ENCODE results near the gene PPP1R2. TPM values are rescaled to one million over a fixed set of nuclear protein-coding genes. Genes with fewer than 3 reads are reported as not detected.

Gene PPP1R2
- total and polyA plus RNA-seq, 2 donors (not counting 3 experiments of a cell fraction or from before 2014, with no cell fraction given), result 19.9 to 37.3 TPM

- no peaks in the 10 kb centered on the region for H3K79me2 ChIP-seq (ENCODE audit: control insufficient read depth, insufficient read depth, low read length)
- no TSS peak for BruUV-seq (replicated peaks)
- H3K9me1 ChIP-seq (replicated peaks; ENCODE audit: control insufficient read depth, extremely low read depth, insufficient read depth, low read length), result no peaks in the 10 kb centered on the region
- H3K27me3 ChIP-seq (ENCODE audit: control insufficient read depth in 2 of 2, insufficient read depth in 2 of 2, low read length in 2 of 2), result peaks cover 3 to 9% of the 10 kb centered on the region in 2 experiments
- no peak overlapping the region for H3K27ac ChIP-seq (ENCODE audit: insufficient read depth, low read depth, low read length)
- dilution Hi-C loops (cut with MboI; ENCODE audit: extremely low pct_ligation_motif_present, low sequenced_read_pairs), result no loop called here
- ChIA-PET POLR2A (no interaction called here), CTCF (interaction anchor here (1.5 kb wide), 1 partner anchor 12 kb away, joined by 4 read pairs; no protein-coding TSS in a partner anchor)
- FAIRE-seq (no peak), DNase-seq (ENCODE audit: low read depth, low spot score) (no peak)
- no peaks in the 10 kb centered on the region for H3K9me3 ChIP-seq (replicated peaks; ENCODE audit: control insufficient read depth, insufficient read depth, low read length)
- H3K4me3 ChIP-seq (replicated peaks in 1 of 3; ENCODE audit: insufficient read depth in 1 of 3, low read depth in 1 of 3, low read length in 3 of 3), result no peak overlapping the region
- TF ChIP-seq POLR2AphosphoS5 (IDR thresholded peaks at IDR 0.05; ENCODE audit: insufficient read depth, low read depth, low read length), result no peak
- TF ChIP-seq MAX (IDR thresholded peaks at IDR 0.05; ENCODE audit: insufficient read depth, insufficient read length), result no peak
- TF ChIP-seq GATA2 (IDR thresholded peaks at IDR 0.05; ENCODE audit: insufficient read depth, insufficient read length, low read depth, low read length), result no peak
- no peak for TF ChIP-seq POLR2A (IDR thresholded peaks at IDR 0.05; ENCODE audit: low read depth, low read length)
- TF ChIP-seq JUN (IDR thresholded peaks at IDR 0.05; ENCODE audit: borderline replicate concordance, insufficient read depth, insufficient read length, low read depth), result no peak
- TF ChIP-seq FOS (IDR thresholded peaks at IDR 0.05; ENCODE audit: borderline replicate concordance, insufficient read depth, low read length), result no peak
- no peaks in the 10 kb centered on the region for H4K20me1 ChIP-seq (replicated peaks; ENCODE audit: control insufficient read depth, extremely low read depth, insufficient read depth, low read length)
- H3K9ac ChIP-seq (replicated peaks; ENCODE audit: extremely low read depth, insufficient read depth, low read length), result no peak overlapping the region
- no peaks in the 10 kb centered on the region for H3K4me1 ChIP-seq (ENCODE audit: control insufficient read depth, extremely low read depth, insufficient read depth, low read length)
- H3K36me3 ChIP-seq (ENCODE audit: control insufficient read depth in 2 of 2, extremely low read depth in 1 of 2, insufficient read depth in 2 of 2, low read length in 2 of 2), result no peaks in the 10 kb centered on the region
- intact Hi-C loops (cut with micrococcal nuclease), result no loop called here
- no peak overlapping the region for H3K4me2 ChIP-seq (ENCODE audit: insufficient read depth, low read length)
- H2AFZ ChIP-seq (ENCODE audit: low read depth, low read length), result no peak overlapping the region
These were observed 23.7 kb upstream of the PPP1R2 start for GRCh38 chr3:195566797-195567196.

GRCh38 chr3:195565716-195566115 is 22.6 kb upstream of the PPP1R2 start:
- no peak for DNase-seq (ENCODE audit: low read depth, low spot score)
- ChIA-PET CTCF (no interaction called here), POLR2A (no interaction called here)
- Histone ChIP-seq H2AFZ (ENCODE audit: low read depth, low read length) (no peak overlapping the region), H3K36me3 (ENCODE audit: control insufficient read depth in 2 of 2, extremely low read depth in 1 of 2, insufficient read depth in 2 of 2, low read length in 2 of 2) (no peaks in the 10 kb centered on the region), H4K20me1 (replicated peaks; ENCODE audit: control insufficient read depth, extremely low read depth, insufficient read depth, low read length) (no peaks in the 10 kb centered on the region), H3K27me3 (ENCODE audit: control insufficient read depth in 2 of 2, insufficient read depth in 2 of 2, low read length in 2 of 2) (peaks cover 0 to 9% of the 10 kb centered on the region in 2 experiments), H3K79me2 (ENCODE audit: control insufficient read depth, insufficient read depth, low read length) (no peaks in the 10 kb centered on the region), H3K4me3 (replicated peaks in 1 of 3; ENCODE audit: insufficient read depth in 1 of 3, low read depth in 1 of 3, low read length in 3 of 3) (no peak overlapping the region), H3K4me2 (ENCODE audit: insufficient read depth, low read length) (no peak overlapping the region), H3K9me3 (replicated peaks; ENCODE audit: control insufficient read depth, insufficient read depth, low read length) (no peaks in the 10 kb centered on the region), H3K9me1 (replicated peaks; ENCODE audit: control insufficient read depth, extremely low read depth, insufficient read depth, low read length) (no peaks in the 10 kb centered on the region), H3K9ac (replicated peaks; ENCODE audit: extremely low read depth, insufficient read depth, low read length) (no peak overlapping the region), H3K4me1 (ENCODE audit: control insufficient read depth, extremely low read depth, insufficient read depth, low read length) (no peaks in the 10 kb centered on the region), H3K27ac (ENCODE audit: insufficient read depth, low read depth, low read length) (no peak overlapping the region)
- dilution Hi-C loops (cut with MboI; ENCODE audit: extremely low pct_ligation_motif_present, low sequenced_read_pairs), result no loop called here
- BruUV-seq (replicated peaks), result no TSS peak
- intact Hi-C loops (cut with micrococcal nuclease), result no loop called here
- TF ChIP-seq CTCF (IDR thresholded peaks at IDR 0.05; ENCODE audit: extremely low read depth in 1 of 2, insufficient read depth in 1 of 2, low read depth in 1 of 2, low read length in 2 of 2), result no peak
- TF ChIP-seq MYC (IDR thresholded peaks at IDR 0.05; ENCODE audit: low read depth, low read length), result no peak
- no peak for TF ChIP-seq JUN (IDR thresholded peaks at IDR 0.05; ENCODE audit: borderline replicate concordance, insufficient read depth, insufficient read length, low read depth)
- TF ChIP-seq FOS (IDR thresholded peaks at IDR 0.05; ENCODE audit: borderline replicate concordance, insufficient read depth, low read length), result no peak
- no peak for TF ChIP-seq GATA2 (IDR thresholded peaks at IDR 0.05; ENCODE audit: insufficient read depth, insufficient read length, low read depth, low read length)
- no peak for TF ChIP-seq EZH2 (IDR thresholded peaks at IDR 0.05; ENCODE audit: borderline replicate concordance, low read depth, low read length, severe bottlenecking)
- no peak for FAIRE-seq
